SJSA1 (cell line): ENCODE measurements around the gene NDUFA8. TPM values are rescaled to one million over a fixed set of nuclear protein-coding genes. Genes with fewer than 3 reads are reported as not detected.

Experiments
- DNase-seq, 2 experiments: peaks; one replicate each; pipeline ENCODE4 v3.0.0-alpha.2; 2015 to 2020; ENCODE audit warnings: low spot score in 2 of 2, low read depth in 1 of 2
- H3K27ac ChIP-seq: fragments of 250-450 bp; sonication (Bioruptor Pico); 2 replicates; pipeline ENCODE4 v1.5.1; 2020; ENCODE audit warnings: mild to moderate bottlenecking, moderate library complexity
- H3K27me3 ChIP-seq: fragments of 250-450 bp; sonication (Bioruptor Pico); replicated peaks from 2 replicates; pipeline ENCODE4 v1.5.1; 2020; ENCODE audit warnings: mild to moderate bottlenecking, moderate library complexity
- H3K36me3 ChIP-seq: fragments of 250-450 bp; sonication (Bioruptor Pico); 2 replicates; pipeline ENCODE4 v1.5.1; 2020; ENCODE audit warnings: mild to moderate bottlenecking
- H3K4me1 ChIP-seq: fragments of 250-450 bp; sonication (Bioruptor Pico); replicated peaks from 2 replicates; pipeline ENCODE4 v1.6.1; 2021; ENCODE audit warnings: mild to moderate bottlenecking
- H3K4me3 ChIP-seq: fragments of 250-450 bp; sonication (Bioruptor Pico); 2 replicates; pipeline ENCODE4 v1.5.1; 2020; ENCODE audit warnings: mild to moderate bottlenecking
- H3K9me3 ChIP-seq: fragments of 250-450 bp; sonication (Bioruptor Pico); replicated peaks from 2 replicates; pipeline ENCODE4 v1.5.1; 2020; ENCODE audit warnings: mild to moderate bottlenecking
- total RNA-seq: library from RNA; depleted of rRNA; stranded (reverse); fragments of >200 nt; shearing (Covaris generic); gene quantifications from 2 replicates; pipeline ENCODE4 v1.2.3, GENCODE V29; 2014; rRNA removed

Gene NDUFA8
- total RNA-seq, 1 experiment from 2014 or later, result 47.8 TPM

DNA sequence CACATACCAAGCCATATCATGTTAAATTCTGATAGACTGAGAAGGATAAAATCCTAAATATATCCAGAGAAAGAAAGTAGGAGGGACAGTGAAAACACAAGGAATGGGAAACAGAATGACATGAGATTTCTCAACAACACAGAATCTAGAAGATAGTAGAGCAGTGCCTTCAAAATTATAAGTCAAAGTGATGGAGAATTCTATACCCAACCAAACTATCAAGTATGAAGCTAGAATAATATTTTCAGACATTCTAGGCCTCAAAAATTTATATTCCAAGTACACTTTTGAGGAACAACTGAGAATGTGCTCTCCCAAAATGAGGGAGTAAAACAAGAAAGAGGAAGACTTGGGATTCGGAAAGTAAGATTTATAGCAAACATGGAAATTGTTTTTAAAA is 55.6 kb downstream of the NDUFA8 start:
- Histone ChIP-seq H3K27me3 (no peaks in the 10 kb centered on the region), H3K4me3 (no peak overlapping the region), H3K27ac (no peak overlapping the region), H3K9me3 (no peaks in the 10 kb centered on the region), H3K4me1 (no peaks in the 10 kb centered on the region), H3K36me3 (no peaks in the 10 kb centered on the region)
- DNase-seq, result no peak

DNA sequence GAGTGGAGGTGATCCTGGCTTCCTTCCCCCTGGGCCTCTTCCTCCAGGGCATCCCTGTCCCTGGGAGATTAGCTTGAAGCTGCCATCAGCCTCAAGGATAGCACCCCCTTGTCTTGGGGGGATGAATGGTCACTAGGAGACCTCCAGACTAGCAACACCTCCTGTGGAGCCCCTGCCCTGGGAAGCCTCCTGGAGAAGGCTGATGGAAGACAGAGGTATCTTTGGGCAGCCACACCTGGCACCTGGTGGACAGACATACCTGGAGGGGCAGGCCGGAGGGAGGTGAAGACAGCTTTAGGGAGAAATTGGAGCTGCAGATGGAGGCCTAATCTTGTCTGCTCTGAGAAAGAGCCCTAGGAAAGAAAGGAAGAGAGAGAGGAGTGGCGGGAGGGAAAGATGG is 57.4 kb downstream of the NDUFA8 start:
- no peak overlapping the region for H3K4me3 ChIP-seq
- no peak for DNase-seq
- no peaks in the 10 kb centered on the region for H3K27me3 ChIP-seq
- H3K9me3 ChIP-seq, result no peaks in the 10 kb centered on the region
- no peak overlapping the region for H3K27ac ChIP-seq
- H3K4me1 ChIP-seq, result no peaks in the 10 kb centered on the region
- H3K36me3 ChIP-seq, result no peaks in the 10 kb centered on the region

DNA sequence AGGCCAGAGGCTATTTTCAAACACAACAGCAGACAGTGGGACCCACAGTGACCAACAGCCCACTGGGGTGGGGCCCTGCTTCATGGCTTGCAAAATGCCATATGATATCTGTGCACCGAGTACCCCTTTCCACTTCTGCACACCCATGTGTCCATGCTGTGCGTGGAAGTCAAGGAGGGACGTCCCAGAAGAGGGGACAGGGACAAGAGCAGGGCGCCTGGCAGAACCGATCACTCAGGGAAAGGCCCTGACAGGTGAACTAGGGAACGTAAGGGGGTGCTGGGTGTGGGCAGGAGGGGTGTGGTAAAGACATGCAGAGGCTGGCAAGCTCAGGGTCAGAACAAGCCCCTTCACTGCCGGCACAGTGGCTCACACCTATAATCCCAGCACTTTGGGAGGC is 58.8 kb downstream of the NDUFA8 start:
- H3K36me3 ChIP-seq, result no peaks in the 10 kb centered on the region
- no peak for DNase-seq
- H3K27ac ChIP-seq, result no peak overlapping the region
- H3K4me1 ChIP-seq, result no peaks in the 10 kb centered on the region
- no peaks in the 10 kb centered on the region for H3K9me3 ChIP-seq
- no peak overlapping the region for H3K4me3 ChIP-seq
- no peaks in the 10 kb centered on the region for H3K27me3 ChIP-seq

DNA sequence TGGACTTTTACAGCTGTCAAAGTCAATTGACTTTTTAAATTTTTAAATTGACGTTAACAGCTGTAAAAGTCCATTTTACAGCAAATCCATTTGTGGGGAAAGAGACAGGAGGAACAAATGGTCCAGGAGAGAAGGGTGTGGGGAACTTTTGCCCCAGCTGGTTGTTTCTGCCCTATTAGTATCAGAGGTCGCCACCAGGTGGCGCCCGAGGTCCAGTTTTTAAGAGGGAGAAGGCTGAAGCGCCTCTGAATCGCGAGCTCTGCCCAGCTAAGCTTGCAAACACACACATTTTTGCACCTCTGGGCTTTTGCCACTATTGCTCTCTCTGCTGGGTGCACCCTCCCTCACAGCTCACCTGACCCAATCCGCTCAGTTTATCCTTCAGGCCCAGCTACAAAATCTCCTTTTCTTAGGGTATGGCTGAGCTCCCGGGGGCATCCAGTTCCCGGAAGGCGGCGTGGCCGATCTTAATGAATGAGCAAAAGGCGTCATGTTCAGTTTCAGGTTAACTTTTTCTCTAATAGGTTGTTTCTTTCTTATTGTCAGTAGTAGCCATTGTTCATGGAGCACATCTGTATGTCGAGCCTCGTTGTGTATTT is 60.2 kb downstream of the NDUFA8 start:
- Histone ChIP-seq H3K9me3 (no peaks in the 10 kb centered on the region), H3K4me1 (no peaks in the 10 kb centered on the region), H3K27ac (no peak overlapping the region), H3K27me3 (no peaks in the 10 kb centered on the region), H3K36me3 (no peaks in the 10 kb centered on the region), H3K4me3 (no peak overlapping the region)
- peak; percentile 52 to 68 for DNase-seq

DNA sequence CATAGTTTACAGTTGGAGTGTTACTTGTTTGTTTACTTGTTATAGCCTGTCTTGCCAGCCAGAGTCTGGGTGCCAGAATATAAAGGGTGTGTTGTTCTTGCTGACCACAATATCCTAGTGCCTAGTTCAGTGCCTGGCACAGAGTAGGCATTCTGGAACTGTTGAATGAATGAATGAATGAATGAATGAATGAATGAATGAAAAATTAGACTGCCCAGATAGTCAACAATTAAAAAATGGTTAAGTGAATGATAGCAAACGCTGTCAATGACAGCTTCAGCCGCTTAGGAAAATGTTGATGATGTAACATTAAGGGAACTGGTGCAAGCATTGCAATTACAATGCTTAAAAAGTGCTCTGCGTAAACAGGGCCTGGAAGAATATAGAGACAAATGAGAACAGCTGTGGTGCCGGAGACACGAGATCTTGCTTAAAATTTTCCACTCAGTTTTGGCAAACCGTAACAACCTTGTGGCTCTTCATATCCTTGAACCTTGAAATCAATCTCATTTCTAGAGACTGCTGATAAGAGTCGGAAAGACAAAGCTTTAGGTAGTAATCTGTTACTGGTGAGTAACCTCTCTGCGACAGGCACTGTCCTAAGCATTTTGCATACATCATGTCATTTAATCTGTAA is 61.8 kb downstream of the NDUFA8 start:
- no peak overlapping the region for H3K27ac ChIP-seq
- DNase-seq, result no peak
- H3K27me3 ChIP-seq, result no peaks in the 10 kb centered on the region
- H3K36me3 ChIP-seq, result peaks cover 3% of the 10 kb centered on the region
- H3K9me3 ChIP-seq, result no peaks in the 10 kb centered on the region
- peaks cover 4% of the 10 kb centered on the region for H3K4me1 ChIP-seq
- H3K4me3 ChIP-seq, result no peak overlapping the region

DNA sequence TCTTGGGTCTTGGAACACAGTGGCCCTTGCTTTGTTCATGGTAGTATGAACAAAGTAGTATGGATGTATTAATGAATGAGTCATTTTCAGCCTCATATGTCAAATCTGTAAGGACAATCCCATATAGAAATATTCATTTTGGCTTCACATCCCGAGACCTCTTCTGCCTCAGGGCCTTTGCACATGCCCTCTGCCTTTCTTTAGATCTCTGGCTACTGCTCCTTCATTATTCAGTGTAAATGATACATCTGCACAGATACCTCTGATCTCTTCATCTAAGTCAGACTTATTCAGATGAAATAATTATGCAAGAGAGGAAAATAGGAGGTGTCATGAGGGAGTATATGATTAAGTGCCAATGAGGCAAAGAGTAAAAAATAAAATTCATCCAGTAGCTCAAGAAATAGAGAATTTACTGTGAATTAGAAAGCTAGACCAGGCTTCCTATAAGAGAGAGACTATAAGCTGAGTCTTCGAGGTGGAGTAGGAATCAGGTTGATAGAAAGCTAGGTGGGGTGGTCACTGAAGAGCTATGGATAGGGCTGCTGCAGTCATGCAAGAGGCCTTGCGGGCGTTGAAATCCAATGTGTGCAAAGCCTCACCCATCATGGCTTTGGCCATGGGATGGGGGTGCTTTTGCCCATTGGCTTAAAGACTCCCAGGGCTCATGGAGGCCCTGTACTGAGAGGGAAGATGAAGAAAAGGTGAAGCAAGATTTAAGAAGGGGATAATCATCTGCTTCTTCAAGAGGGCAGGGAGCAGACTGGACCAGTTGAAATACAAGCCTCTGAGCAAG is 62.8 kb downstream of the NDUFA8 start:
- H3K9me3 ChIP-seq, result no peaks in the 10 kb centered on the region

DNA sequence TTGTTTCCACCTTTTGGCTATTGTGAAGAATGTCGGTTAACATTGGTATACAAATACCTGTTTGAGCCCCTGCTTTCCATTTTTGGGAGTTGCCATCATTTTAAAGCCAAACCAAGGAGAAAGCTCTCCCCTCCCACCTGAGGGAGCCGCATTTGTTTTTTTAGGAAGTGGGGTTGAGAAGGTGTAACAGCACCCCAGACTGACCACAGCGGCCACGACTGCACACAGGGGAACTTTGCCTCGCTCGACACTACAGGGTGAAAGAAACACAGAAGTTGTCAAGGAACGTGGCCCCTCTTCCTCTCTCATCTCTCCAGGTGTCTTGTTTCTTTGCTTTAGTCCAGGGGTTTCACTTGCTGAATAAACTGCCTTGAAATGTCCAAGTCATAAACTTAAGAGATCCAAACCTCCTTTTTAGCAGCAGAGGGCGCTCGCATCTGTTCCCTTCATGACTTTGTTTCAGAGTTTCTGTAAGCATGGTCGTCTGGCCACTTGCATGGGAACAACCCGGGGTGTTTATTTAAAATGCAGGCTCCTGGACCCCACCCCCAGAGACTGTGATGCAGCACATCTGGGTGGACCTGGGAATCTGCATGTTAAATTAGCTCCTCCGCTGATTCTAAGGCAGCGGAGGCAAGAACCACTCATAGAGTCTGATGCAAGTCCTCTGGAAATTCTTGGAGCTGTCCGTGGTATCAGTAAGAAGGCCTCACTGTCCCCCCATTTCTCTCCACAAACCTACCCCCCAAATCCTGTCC is 64.4 kb downstream of the NDUFA8 start:
- peak in 1 of 2 experiments; percentile 28 for DNase-seq
- Histone ChIP-seq H3K27me3 (no peaks in the 10 kb centered on the region), H3K27ac (no peak overlapping the region), H3K4me1 (peaks cover 14% of the 10 kb centered on the region), H3K36me3 (peaks cover 7% of the 10 kb centered on the region), H3K4me3 (no peak overlapping the region), H3K9me3 (no peaks in the 10 kb centered on the region)

More for the DNA sequence above, 62.8 kb downstream of the NDUFA8 start:
- Histone ChIP-seq H3K27ac (no peak overlapping the region), H3K36me3 (peaks cover 7% of the 10 kb centered on the region), H3K4me1 (peaks cover 11% of the 10 kb centered on the region), H3K4me3 (no peak overlapping the region), H3K27me3 (no peaks in the 10 kb centered on the region)
- DNase-seq, result no peak

Other genes starting within 250 kb of the NDUFA8 start
- gene TTLL11, start 66.5 kb downstream of the NDUFA8 start, total RNA-seq, result 3.8 and 5.5 TPM in 2 replicates
- not detected in 2 replicates for gene MORN5, start 129 bp upstream of the NDUFA8 start, total RNA-seq
- 4.6 and 6.4 TPM in 2 replicates for gene LHX6, start 69.2 kb upstream of the NDUFA8 start, total RNA-seq
- gene RBM18, start 105.1 kb upstream of the NDUFA8 start, total RNA-seq, result 9.8 and 17.6 TPM in 2 replicates
- gene MRRF, start 105.1 kb upstream of the NDUFA8 start, total RNA-seq, result 21.8 and 26.6 TPM in 2 replicates
- gene PTGS1, start 211.2 kb upstream of the NDUFA8 start, total RNA-seq, result 0.39 and 0.97 TPM in 2 replicates